ENCODE results near the gene GPR137C. TPM values are rescaled to one million over a fixed set of nuclear protein-coding genes. Genes with fewer than 3 reads are reported as not detected.

Gene GPR137C
- total RNA-seq, 2 experiments from 2014 or later, result 0.45 to 0.47 TPM

GRCh38 chr14:52596320-52596719, 43.7 kb downstream of the GPR137C start:
- POLR2A ChIA-PET, result no interaction called here
- DNase-seq (no peak), ATAC-seq (ENCODE audit: low read depth) (no peak)
- peaks cover 7% of the 10 kb centered on the region for H3K36me3 Mint-ChIP-seq
- peaks cover 13% of the 10 kb centered on the region for H3K27me3 Mint-ChIP-seq
- no peaks in the 10 kb centered on the region for H3K4me1 Mint-ChIP-seq
- no peak overlapping the region for H3K4me3 Mint-ChIP-seq
- peaks cover 8% of the 10 kb centered on the region for H3K9me3 Mint-ChIP-seq
- no peak overlapping the region for H3K27ac Mint-ChIP-seq

- Mint-ChIP-seq H3K27me3 (peaks cover 13% of the 10 kb centered on the region), H3K4me1 (no peaks in the 10 kb centered on the region), H3K27ac (no peak overlapping the region), H3K4me3 (no peak overlapping the region), H3K36me3 (peaks cover 7% of the 10 kb centered on the region), H3K9me3 (peaks cover 8% of the 10 kb centered on the region)
- POLR2A ChIA-PET, result no interaction called here
- DNase-seq (no peak), ATAC-seq (ENCODE audit: low read depth) (no peak)
These were observed 44.2 kb downstream of the GPR137C start for GRCh38 chr14:52596861-52597260.

- H3K27me3 Mint-ChIP-seq, result peaks cover 17% of the 10 kb centered on the region
- no peak overlapping the region for H3K27ac Mint-ChIP-seq
- peaks cover 5% of the 10 kb centered on the region for H3K4me1 Mint-ChIP-seq
- no peak overlapping the region for H3K4me3 Mint-ChIP-seq
- DNase-seq (no peak), ATAC-seq (ENCODE audit: low read depth) (no peak)
- H3K36me3 Mint-ChIP-seq, result peaks cover 7% of the 10 kb centered on the region
- peaks cover 5% of the 10 kb centered on the region for H3K9me3 Mint-ChIP-seq
- POLR2A ChIA-PET, result no interaction called here
These were observed 45.9 kb downstream of the GPR137C start for GRCh38 chr14:52598568-52598967.

GRCh38 chr14:52599974-52600373, 47.3 kb downstream of the GPR137C start:
- Mint-ChIP-seq H3K27ac (no peak overlapping the region), H3K4me3 (no peak overlapping the region), H3K27me3 (peaks cover 16% of the 10 kb centered on the region), H3K9me3 (peaks cover 3% of the 10 kb centered on the region), H3K4me1 (peaks cover 5% of the 10 kb centered on the region), H3K36me3 (peaks cover 4% of the 10 kb centered on the region)
- no peak for DNase-seq
- POLR2A ChIA-PET, result no interaction called here
- no peak for ATAC-seq (ENCODE audit: low read depth)

GRCh38 chr14:52602131-52602530, 49.5 kb downstream of the GPR137C start:
- peak overlapping the region; percentile 10 for H3K27ac Mint-ChIP-seq
- POLR2A ChIA-PET, result no interaction called here
- peak overlapping the region; percentile 35 for H3K4me3 Mint-ChIP-seq
- ATAC-seq (ENCODE audit: low read depth) (no peak), DNase-seq (no peak)
- H3K9me3 Mint-ChIP-seq, result peaks cover 10% of the 10 kb centered on the region
- peaks cover 5% of the 10 kb centered on the region for H3K4me1 Mint-ChIP-seq
- H3K36me3 Mint-ChIP-seq, result peaks cover 2% of the 10 kb centered on the region
- H3K27me3 Mint-ChIP-seq, result peaks cover 24% of the 10 kb centered on the region

- H3K4me3 Mint-ChIP-seq, result no peak overlapping the region
- H3K36me3 Mint-ChIP-seq, result peaks cover 2% of the 10 kb centered on the region
- peaks cover 17% of the 10 kb centered on the region for H3K27me3 Mint-ChIP-seq
- H3K27ac Mint-ChIP-seq, result no peak overlapping the region
- DNase-seq, result no peak
- peaks cover 5% of the 10 kb centered on the region for H3K4me1 Mint-ChIP-seq
- H3K9me3 Mint-ChIP-seq, result peaks cover 10% of the 10 kb centered on the region
- POLR2A ChIA-PET, result no interaction called here
- no peak for ATAC-seq (ENCODE audit: low read depth)
These were observed 54.4 kb downstream of the GPR137C start for GRCh38 chr14:52607061-52607460.

- no peak overlapping the region for H3K27ac Mint-ChIP-seq
- no peak overlapping the region for H3K4me3 Mint-ChIP-seq
- ATAC-seq (ENCODE audit: low read depth) (no peak), DNase-seq (no peak)
- H3K27me3 Mint-ChIP-seq, result peaks cover 10% of the 10 kb centered on the region
- no peaks in the 10 kb centered on the region for H3K4me1 Mint-ChIP-seq
- POLR2A ChIA-PET, result no interaction called here
- peaks cover 2% of the 10 kb centered on the region for H3K36me3 Mint-ChIP-seq
- H3K9me3 Mint-ChIP-seq, result peaks cover 10% of the 10 kb centered on the region
These were observed 56.9 kb downstream of the GPR137C start for GRCh38 chr14:52609445-52610044.

GRCh38 chr14:52610187-52610586, 57.6 kb downstream of the GPR137C start:
- ATAC-seq (ENCODE audit: low read depth) (no peak), DNase-seq (no peak)
- Mint-ChIP-seq H3K27ac (no peak overlapping the region), H3K36me3 (peaks cover under 1% of the 10 kb centered on the region), H3K9me3 (peaks cover 8% of the 10 kb centered on the region), H3K4me1 (no peaks in the 10 kb centered on the region), H3K27me3 (peaks cover 11% of the 10 kb centered on the region), H3K4me3 (no peak overlapping the region)
- POLR2A ChIA-PET, result no interaction called here

GRCh38 chr14:52618602-52619001, 66.0 kb downstream of the GPR137C start:
- H3K4me1 Mint-ChIP-seq, result peaks cover 2% of the 10 kb centered on the region

GRCh38 chr14:52619687-52620086, 67.1 kb downstream of the GPR137C start:
- no peaks in the 10 kb centered on the region for H3K9me3 Mint-ChIP-seq
- H3K4me3 Mint-ChIP-seq, result no peak overlapping the region
- POLR2A ChIA-PET, result no interaction called here
- no peak for ATAC-seq (ENCODE audit: low read depth)
- no peaks in the 10 kb centered on the region for H3K36me3 Mint-ChIP-seq
- no peak for DNase-seq
- peaks cover 12% of the 10 kb centered on the region for H3K27me3 Mint-ChIP-seq
- no peak overlapping the region for H3K27ac Mint-ChIP-seq
- H3K4me1 Mint-ChIP-seq, result peaks cover 2% of the 10 kb centered on the region

More at GRCh38 chr14:52618602-52619001, 66.0 kb downstream of the GPR137C start:
- ATAC-seq (ENCODE audit: low read depth), result no peak
- no peak overlapping the region for H3K27ac Mint-ChIP-seq
- H3K36me3 Mint-ChIP-seq, result no peaks in the 10 kb centered on the region
- H3K9me3 Mint-ChIP-seq, result no peaks in the 10 kb centered on the region
- POLR2A ChIA-PET, result no interaction called here
- peaks cover 12% of the 10 kb centered on the region for H3K27me3 Mint-ChIP-seq
- DNase-seq, result no peak
- H3K4me3 Mint-ChIP-seq, result no peak overlapping the region

- H3K27me3 Mint-ChIP-seq, result no peaks in the 10 kb centered on the region
- peaks cover 4% of the 10 kb centered on the region for H3K4me1 Mint-ChIP-seq
- H3K36me3 Mint-ChIP-seq, result peaks cover 31% of the 10 kb centered on the region
- H3K9me3 Mint-ChIP-seq, result peaks cover 4% of the 10 kb centered on the region
- H3K27ac Mint-ChIP-seq, result no peak overlapping the region
- no peak overlapping the region for H3K4me3 Mint-ChIP-seq
- ATAC-seq (ENCODE audit: low read depth), result no peak
- DNase-seq, result no peak
- POLR2A ChIA-PET, result no interaction called here
These were observed 87.5 kb downstream of the GPR137C start for GRCh38 chr14:52640137-52640536.

- Mint-ChIP-seq H3K36me3 (peaks cover 41% of the 10 kb centered on the region), H3K27me3 (no peaks in the 10 kb centered on the region), H3K27ac (no peak overlapping the region), H3K4me1 (peaks cover 4% of the 10 kb centered on the region), H3K4me3 (no peak overlapping the region), H3K9me3 (peaks cover 4% of the 10 kb centered on the region)
- no peak for ATAC-seq (ENCODE audit: low read depth)
- no peak for DNase-seq
- POLR2A ChIA-PET, result interaction anchor here (0.7 kb wide), 1 partner anchor 182 kb away, joined by 4 read pairs; no protein-coding TSS in a partner anchor
These were observed 89.1 kb downstream of the GPR137C start for GRCh38 chr14:52641745-52642144.

- ATAC-seq (ENCODE audit: low read depth), result no peak
- no peak for DNase-seq
- Mint-ChIP-seq H3K27ac (no peak overlapping the region), H3K4me1 (peaks cover 2% of the 10 kb centered on the region), H3K36me3 (peaks cover 39% of the 10 kb centered on the region), H3K9me3 (no peaks in the 10 kb centered on the region), H3K4me3 (no peak overlapping the region), H3K27me3 (no peaks in the 10 kb centered on the region)
- POLR2A ChIA-PET, result no interaction called here
These were observed 96.9 kb downstream of the GPR137C start for GRCh38 chr14:52649511-52649910.

GRCh38 chr14:52650774-52651173, 98.1 kb downstream of the GPR137C start:
- no peaks in the 10 kb centered on the region for H3K27me3 Mint-ChIP-seq
- no peaks in the 10 kb centered on the region for H3K9me3 Mint-ChIP-seq
- H3K4me1 Mint-ChIP-seq, result peaks cover 2% of the 10 kb centered on the region
- no peak for ATAC-seq (ENCODE audit: low read depth)
- POLR2A ChIA-PET, result no interaction called here
- no peak overlapping the region for H3K27ac Mint-ChIP-seq
- DNase-seq, result no peak
- no peak overlapping the region for H3K4me3 Mint-ChIP-seq
- peaks cover 37% of the 10 kb centered on the region for H3K36me3 Mint-ChIP-seq

GRCh38 chr14:52656905-52657304, 104.3 kb downstream of the GPR137C start:
- H3K36me3 Mint-ChIP-seq, result peaks cover 25% of the 10 kb centered on the region
- ATAC-seq (ENCODE audit: low read depth) (no peak), DNase-seq (no peak)
- H3K27ac Mint-ChIP-seq, result no peak overlapping the region
- no peak overlapping the region for H3K4me3 Mint-ChIP-seq
- H3K4me1 Mint-ChIP-seq, result peaks cover 2% of the 10 kb centered on the region
- no peaks in the 10 kb centered on the region for H3K9me3 Mint-ChIP-seq
- no peaks in the 10 kb centered on the region for H3K27me3 Mint-ChIP-seq
- POLR2A ChIA-PET, result no interaction called here

All from activated naive CD8-positive, alpha-beta T cell treated with anti-CD3 and anti-CD28 coated beads, Interleukin-2, amount 10 ng/mL, durations not matched to agents 7 days and 5 days (primary cell).